Tongue (tissue), 2 donors: Measurements from ENCODE around the gene HYAL2. TPM values are rescaled to one million over a fixed set of nuclear protein-coding genes. Genes with fewer than 3 reads are reported as not detected.
A peak's percentile ranks its signal among the peaks of the same experiment; 100 is the strongest.
"Not testable (repeated sequence)": the region's sequence is repeated elsewhere in the genome, so short reads cannot be mapped to it uniquely, and the experiment has no call there.

Source experiments
- DNase-seq: peaks from one replicate; pipeline ENCODE4 v3.0.0-alpha.2; 2015
- total RNA-seq: library from RNA; depleted of rRNA; stranded (reverse); fragments of >200 nt; gene quantifications from one replicate; pipeline ENCODE4 v1.2.3, GENCODE V29; 2014

The HYAL2 gene
- total RNA-seq, 1 donor from 2014 or later: 53.9 TPM

DNA sequence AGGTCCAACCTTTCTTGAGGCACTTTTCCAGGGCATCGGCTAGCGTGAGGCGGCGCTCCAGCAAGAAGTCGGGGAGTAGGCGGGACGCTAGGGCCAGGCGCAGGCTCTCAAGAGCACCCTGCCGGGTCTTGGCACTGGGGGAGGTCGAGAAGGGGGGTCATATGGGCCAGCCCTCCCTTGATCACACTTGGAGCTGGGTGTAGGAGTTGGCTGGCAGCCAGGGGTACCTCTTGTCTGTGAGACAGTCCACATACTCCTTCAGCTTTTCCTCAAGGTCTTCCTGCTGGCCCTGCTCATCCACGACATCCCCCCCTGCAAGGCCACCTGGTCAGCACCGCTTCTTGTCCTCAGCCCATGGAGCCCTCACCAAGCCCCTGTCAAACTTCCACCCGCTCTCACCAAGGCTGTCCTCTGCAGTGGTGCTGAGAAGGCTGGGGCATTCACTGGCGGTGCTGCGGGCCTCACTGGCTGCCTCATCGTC lies 32.3 kb downstream of the HYAL2 start:
- DNase-seq: no peak

- DNase-seq: no peak
These were observed 33.4 kb downstream of the HYAL2 start for GRCh38 chr3:50289130-50289529.

- DNase-seq: no peak
These were observed 34.0 kb downstream of the HYAL2 start for GRCh38 chr3:50288387-50289007.

DNA sequence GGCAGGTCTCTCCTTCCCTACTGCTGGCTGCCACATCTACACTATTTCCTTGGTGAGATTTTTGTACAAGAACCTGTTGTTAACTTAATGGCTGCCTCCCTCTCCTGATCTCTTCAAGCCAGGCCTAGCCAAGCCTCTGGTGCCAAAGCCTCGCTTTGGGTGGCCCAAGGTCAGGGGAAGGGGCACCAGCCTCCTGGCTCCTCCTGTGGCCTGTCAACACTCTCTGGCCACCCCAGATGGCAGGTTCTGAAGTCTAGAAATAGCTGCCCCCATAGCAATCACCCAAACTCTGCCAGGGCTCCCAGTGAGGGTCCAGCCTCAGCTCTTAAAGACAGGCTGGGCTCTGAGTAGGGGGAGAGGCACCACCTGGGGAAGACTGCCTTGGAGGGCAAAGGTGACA lies 35.3 kb downstream of the HYAL2 start:
- no peak for DNase-seq

GRCh38 chr3:50286322-50287227 lies 36.0 kb downstream of the HYAL2 start:
- DNase-seq: no peak

- DNase-seq: not testable (repeated sequence)
These were observed 38.4 kb downstream of the HYAL2 start for GRCh38 chr3:50284121-50284520.

DNA sequence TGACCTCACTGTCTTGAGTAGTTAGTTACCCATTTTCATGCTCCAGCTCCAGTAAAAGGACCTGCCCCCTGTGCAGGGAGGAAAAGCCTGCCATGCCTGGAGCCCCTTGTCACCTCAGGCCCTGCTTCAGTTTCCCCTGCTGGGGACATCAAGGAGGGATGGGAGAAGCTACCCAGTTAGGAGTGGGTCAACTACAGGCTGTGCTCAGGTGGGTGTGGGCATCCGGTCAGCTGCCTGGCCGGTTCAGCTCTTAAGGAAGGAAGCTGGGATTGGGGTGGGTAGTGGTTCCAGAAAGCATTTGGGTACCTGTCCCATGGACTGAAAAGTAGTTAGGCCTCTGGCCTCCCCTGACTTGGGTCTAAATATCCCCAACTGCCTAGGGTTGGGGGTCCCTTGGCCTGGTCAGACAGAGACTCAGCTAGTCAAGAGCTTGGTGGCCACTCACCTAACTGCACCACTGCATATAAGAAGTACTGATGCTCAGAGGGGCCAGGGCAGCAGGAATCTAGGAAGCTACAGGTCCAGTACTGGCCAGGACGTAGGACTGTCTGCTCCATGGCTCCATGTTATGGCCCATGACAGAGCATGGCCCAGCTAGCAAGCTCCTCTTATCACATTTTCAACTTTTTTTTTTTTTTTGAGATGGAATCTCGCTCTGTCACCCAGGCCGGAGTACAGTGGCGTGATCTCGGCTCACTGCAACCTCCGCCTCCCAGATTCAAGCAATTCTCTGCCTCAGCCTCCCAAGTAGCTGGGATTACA lies 43.1 kb downstream of the HYAL2 start:
- DNase-seq: no peak

DNA sequence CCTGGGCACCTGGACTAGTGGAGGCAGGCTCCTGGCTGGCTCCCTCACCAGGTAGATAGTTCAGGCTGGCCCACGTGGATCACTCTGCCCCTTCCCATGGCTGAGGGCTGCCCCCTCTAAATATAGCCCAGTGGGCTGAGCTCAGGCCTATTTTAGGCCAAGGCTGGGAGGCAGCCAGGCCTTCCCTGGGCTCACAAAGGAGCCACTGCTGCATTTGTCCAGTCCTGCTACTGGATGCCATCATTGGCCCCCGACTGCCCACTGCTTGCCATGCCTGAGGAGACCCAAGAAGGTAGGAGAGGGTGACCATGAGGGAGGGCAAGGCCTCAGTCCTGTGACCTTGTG lies 43.7 kb downstream of the HYAL2 start, which contains the start of gene LSMEM2:
Gene LSMEM2, plus strand, starts transcription at position 208 of the 345 bp plus-strand sequence. Its CDS starts 27 bp downstream, at position 235.
- DNase-seq: peak; percentile 66

- no peak for DNase-seq
These were observed 44.2 kb downstream of the HYAL2 start for GRCh38 chr3:50278123-50278879.

DNA sequence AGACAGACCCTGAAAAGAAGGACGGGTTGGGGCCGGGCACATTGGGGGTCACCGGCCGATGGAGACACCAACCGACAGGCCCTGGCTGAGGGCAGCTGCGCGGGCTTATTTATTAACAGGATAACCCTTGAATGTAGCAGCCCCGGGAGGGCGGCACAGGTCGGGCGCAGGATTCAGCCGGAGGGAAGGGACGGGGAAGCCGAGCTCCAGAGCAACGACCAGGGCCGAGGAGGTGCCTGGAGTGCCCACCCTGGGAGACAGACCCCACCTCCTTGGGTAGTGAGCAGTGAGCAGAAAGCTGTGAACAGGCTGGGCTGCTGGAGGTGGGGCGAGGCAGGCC lies 45.8 kb downstream of the HYAL2 start:
- no peak for DNase-seq

DNA sequence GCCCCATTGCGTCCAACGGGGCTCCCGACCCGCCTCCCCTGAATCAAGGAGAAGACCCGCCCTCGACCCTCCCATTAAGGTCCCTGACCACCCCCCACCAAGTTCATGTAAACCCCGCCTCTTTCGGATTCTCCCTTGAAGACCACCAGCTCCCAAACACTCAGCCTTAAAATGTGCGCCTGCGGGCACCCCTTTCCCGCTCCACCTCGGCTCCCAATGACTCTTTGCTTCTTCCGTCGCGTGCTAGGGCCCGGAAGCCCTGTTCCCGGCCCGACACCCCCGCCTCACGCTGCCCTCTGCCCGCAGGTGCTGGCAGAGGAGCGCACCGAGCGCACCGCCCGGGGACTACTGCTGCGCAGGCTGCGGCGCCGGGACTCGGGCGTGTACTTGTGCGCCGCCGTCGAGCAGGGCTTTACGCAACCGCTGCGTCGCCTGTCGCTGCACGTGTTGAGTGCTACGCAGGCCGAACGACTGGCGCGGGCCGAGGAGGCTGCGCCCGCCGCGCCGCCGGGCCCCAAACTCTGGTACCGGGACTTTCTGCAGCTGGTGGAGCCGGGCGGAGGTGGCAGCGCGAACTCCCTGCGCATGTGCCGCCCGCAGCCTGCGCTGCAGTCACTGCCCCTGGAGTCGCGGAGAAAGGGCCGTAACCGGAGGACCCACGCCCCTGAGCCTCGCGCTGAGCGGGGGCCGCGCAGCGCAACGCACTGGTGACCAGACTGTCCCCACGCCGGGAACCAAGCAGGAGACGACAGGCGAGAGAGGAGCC lies 46.4 kb downstream of the HYAL2 start:
- DNase-seq: no peak

DNA sequence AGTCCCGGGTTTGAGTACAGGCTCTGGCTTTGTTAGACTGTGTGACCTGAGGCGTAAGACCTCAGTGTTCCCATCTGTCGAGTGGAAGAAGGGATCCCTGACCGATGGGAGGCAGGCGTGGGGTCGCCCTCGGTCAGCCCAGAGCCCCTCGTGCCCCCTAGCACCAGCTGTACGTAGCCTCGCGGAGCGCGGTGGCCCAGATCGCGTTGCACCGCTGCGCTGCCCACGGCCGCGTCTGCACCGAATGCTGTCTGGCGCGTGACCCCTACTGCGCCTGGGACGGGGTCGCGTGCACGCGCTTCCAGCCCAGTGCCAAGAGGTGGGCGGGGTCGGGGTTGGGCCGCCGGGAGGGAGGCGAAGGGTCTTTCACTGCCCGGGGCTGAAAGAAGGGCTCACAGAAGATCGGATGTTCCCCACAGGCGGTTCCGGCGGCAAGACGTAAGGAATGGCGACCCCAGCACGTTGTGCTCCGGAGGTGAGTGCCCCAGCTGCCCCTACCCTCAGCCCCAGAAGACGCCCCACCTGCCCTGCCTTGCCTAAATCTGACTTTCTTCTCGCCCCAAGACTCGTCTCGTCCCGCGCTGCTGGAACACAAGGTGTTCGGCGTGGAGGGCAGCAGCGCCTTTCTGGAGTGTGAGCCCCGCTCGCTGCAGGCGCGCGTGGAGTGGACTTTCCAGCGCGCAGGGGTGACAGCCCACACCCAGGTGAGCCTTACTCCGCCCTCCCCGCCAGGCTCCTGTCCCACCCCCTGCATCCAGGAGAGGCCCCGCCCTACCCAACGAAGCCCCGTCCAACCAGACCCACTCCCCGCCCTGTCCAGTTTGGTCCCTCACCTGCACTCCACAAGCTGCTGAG lies 47.2 kb downstream of the HYAL2 start:
- no peak for DNase-seq

DNA sequence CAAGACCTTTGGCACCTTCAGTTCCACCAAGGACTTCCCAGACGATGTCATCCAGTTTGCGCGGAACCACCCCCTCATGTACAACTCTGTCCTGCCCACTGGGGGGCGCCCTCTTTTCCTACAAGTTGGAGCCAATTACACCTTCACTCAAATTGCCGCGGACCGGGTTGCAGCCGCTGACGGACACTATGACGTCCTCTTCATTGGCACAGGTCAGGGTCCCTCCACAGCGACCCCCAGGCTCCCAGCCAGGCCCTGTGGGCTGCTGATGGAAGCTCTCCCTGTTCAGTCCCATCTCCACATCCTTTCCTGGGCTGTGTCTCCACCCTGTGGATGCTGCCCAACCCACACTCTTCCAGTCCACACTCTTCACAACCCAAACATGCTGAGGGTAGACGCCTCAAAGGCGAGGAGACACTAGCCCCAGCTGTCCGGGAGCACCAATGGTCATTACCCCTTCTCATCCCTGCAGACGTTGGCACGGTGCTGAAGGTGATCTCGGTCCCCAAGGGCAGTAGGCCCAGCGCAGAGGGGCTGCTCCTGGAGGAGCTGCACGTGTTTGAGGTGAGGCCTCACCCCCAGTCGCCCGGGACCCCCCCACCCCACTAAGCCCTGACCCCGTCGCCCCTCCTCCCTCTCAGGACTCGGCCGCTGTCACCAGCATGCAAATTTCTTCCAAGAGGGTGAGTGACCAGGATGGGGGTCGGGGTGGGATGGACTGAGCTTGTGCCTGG lies 48.0 kb downstream of the HYAL2 start:
- peak; percentile 60 for DNase-seq

- no peak for DNase-seq
These were observed 48.9 kb downstream of the HYAL2 start for GRCh38 chr3:50273689-50274065.

- DNase-seq: peak; percentile 90
These were observed 49.4 kb downstream of the HYAL2 start for GRCh38 chr3:50272911-50273688.

GRCh38 chr3:50272538-50272910 lies 50.0 kb downstream of the HYAL2 start:
- not testable (repeated sequence) for DNase-seq

- no peak for DNase-seq
These were observed 51.1 kb downstream of the HYAL2 start for GRCh38 chr3:50271314-50271936.
